ENCODE measurements around the gene KCND2. TPM values are rescaled to one million over a fixed set of nuclear protein-coding genes. Genes with fewer than 3 reads are reported as not detected.

The KCND2 gene
- total and polyA plus RNA-seq, 2 of the 4 experiments (the other 2 are of a cell fraction), result under 0.01 TPM; not detected in 1

- H3K4ac ChIP-seq (ENCODE audit: low read depth, low read length), result no peak overlapping the region
- H2BK20ac ChIP-seq (ENCODE audit: low read depth, low read length), result no peak overlapping the region
- H3K23ac ChIP-seq (ENCODE audit: low read depth, low read length), result no peak overlapping the region
- no peaks in the 10 kb centered on the region for H3K27me3 ChIP-seq (ENCODE audit: control insufficient read depth, insufficient read depth, low read length)
- no peak overlapping the region for H4K8ac ChIP-seq (ENCODE audit: low read depth in 2 of 2, low read length in 2 of 2)
- ChIA-PET CTCF (no interaction called here), POLR2A (ENCODE audit: unreplicated experiment) (no interaction called here)
- no peaks in the 10 kb centered on the region for H3K36me3 ChIP-seq (ENCODE audit: control insufficient read depth, insufficient read depth, low read length)
- dilution Hi-C loops (cut with HindIII; ENCODE audit: low sequenced_read_pairs, unreplicated experiment) (no loop called here), in situ Hi-C loops (cut with MboI; ENCODE audit: low sequenced_read_pairs) (no loop called here), intact Hi-C loops (cut with micrococcal nuclease) (no loop called here)
- no peak overlapping the region for H3K56ac ChIP-seq (ENCODE audit: extremely low read depth, insufficient read depth, low read length)
- no peak overlapping the region for H2BK5ac ChIP-seq (ENCODE audit: low read depth, low read length, poor library complexity, severe bottlenecking)
- H2AK9ac ChIP-seq (replicated peaks; ENCODE audit: low read depth, low read length, poor library complexity), result no peak overlapping the region
- H2BK120ac ChIP-seq (ENCODE audit: low read depth, low read length), result no peak overlapping the region
- H3K4me3 ChIP-seq (ENCODE audit: insufficient read depth, low read depth, low read length), result no peak overlapping the region
- no peak overlapping the region for H3K14ac ChIP-seq (replicated peaks; ENCODE audit: low read depth, low read length)
- ATAC-seq (ENCODE audit: low read depth) (no peak), DNase-seq (no peak)
- H3K9me3 ChIP-seq (ENCODE audit: control insufficient read depth, insufficient read depth, low read length), result no peaks in the 10 kb centered on the region
- H3K4me2 ChIP-seq (ENCODE audit: low read depth, low read length), result no peak overlapping the region
- TF ChIP-seq RCOR1 (IDR thresholded peaks at IDR 0.05; ENCODE audit: insufficient replicate concordance, low read length) (no peak), CHD1 (IDR thresholded peaks at IDR 0.05; ENCODE audit: low read depth, low read length) (no peak), MAZ (IDR thresholded peaks at IDR 0.05; ENCODE audit: borderline replicate concordance, low read depth, low read length) (no peak), FOS (IDR thresholded peaks at IDR 0.05; ENCODE audit: low read depth, low read length) (no peak), RAD21 (IDR thresholded peaks at IDR 0.05; ENCODE audit: low read length) (no peak), MXI1 (IDR thresholded peaks at IDR 0.05; ENCODE audit: borderline replicate concordance, low read depth, low read length) (no peak), SMC3 (IDR thresholded peaks at IDR 0.05; ENCODE audit: low read depth, low read length) (no peak), BHLHE40 (IDR thresholded peaks at IDR 0.05; ENCODE audit: low read depth, low read length) (no peak), USF2 (IDR thresholded peaks at IDR 0.05; ENCODE audit: low read depth, low read length) (no peak), CEBPB (IDR thresholded peaks at IDR 0.05; ENCODE audit: low read depth, low read length) (no peak), MAFK (IDR thresholded peaks at IDR 0.05; ENCODE audit: low read depth, low read length) (no peak), NFE2L2 (IDR thresholded peaks at IDR 0.05; ENCODE audit: low read depth, low read length) (no peak), POLR2A (IDR thresholded peaks at IDR 0.05; ENCODE audit: low read depth, low read length) (no peak), ELK1 (IDR thresholded peaks at IDR 0.05; ENCODE audit: borderline replicate concordance, low read depth, low read length) (no peak), RFX5 (IDR thresholded peaks at IDR 0.05; ENCODE audit: low read depth, low read length) (no peak), CTCF (conservative IDR thresholded peaks at IDR 0.05; ENCODE audit: low read depth, low read length) (no peak)
- H4K91ac ChIP-seq (ENCODE audit: insufficient read depth, low read depth, low read length), result no peak overlapping the region
- H3K9ac ChIP-seq (ENCODE audit: low read depth, low read length), result no peak overlapping the region
- no peak overlapping the region for H3K18ac ChIP-seq (ENCODE audit: low read depth, low read length)
- H3K4me1 ChIP-seq (ENCODE audit: control insufficient read depth, insufficient read depth, low read length), result no peaks in the 10 kb centered on the region
- no peak overlapping the region for H2BK15ac ChIP-seq (ENCODE audit: low read depth, low read length)
- H3K27ac ChIP-seq (ENCODE audit: insufficient read depth, low read length), result no peak overlapping the region
- no peak overlapping the region for H4K5ac ChIP-seq (ENCODE audit: low read depth, low read length)
- H3K9me1 ChIP-seq (ENCODE audit: insufficient read depth, low read length), result no peaks in the 10 kb centered on the region
- BruUV-seq (replicated peaks), result no TSS peak
- H4K20me1 ChIP-seq (ENCODE audit: insufficient read depth, low read length), result no peaks in the 10 kb centered on the region
- H2AK5ac ChIP-seq (ENCODE audit: low read depth, low read length), result no peak overlapping the region
- no peak overlapping the region for H2AFZ ChIP-seq (replicated peaks; ENCODE audit: low read length, poor library complexity)
- H3K79me1 ChIP-seq (ENCODE audit: low read depth in 1 of 2, low read length in 2 of 2), result no peaks in the 10 kb centered on the region
Measured at GRCh38 chr7:120413164-120413563, 140.2 kb downstream of the KCND2 start.
